ENCODE results near the gene FOXO6. TPM values are rescaled to one million over a fixed set of nuclear protein-coding genes. Genes with fewer than 3 reads are reported as not detected.

FOXO6 gene
- total RNA-seq, 1 experiment from 2014 or later, result 0.59 TPM

GRCh38 chr1:41343790-41344699, 17.2 kb upstream of the FOXO6 start:
- Histone ChIP-seq H3K27me3 (replicated peaks; ENCODE audit: control insufficient read depth, insufficient read depth, low read length) (no peaks in the 10 kb centered on the region), H3K36me3 (ENCODE audit: control insufficient read depth, insufficient read depth, low read length) (no peaks in the 10 kb centered on the region), H3K4me1 (no peaks in the 10 kb centered on the region), H3K4me3 (ENCODE audit: low read depth, low read length) (no peak overlapping the region), H3K9me3 (no peaks in the 10 kb centered on the region)
- TF ChIP-seq CTCF (IDR thresholded peaks at IDR 0.05; ENCODE audit: insufficient read depth in 1 of 2, low read depth in 1 of 2, low read length in 1 of 2, severe bottlenecking in 1 of 2, unreplicated experiment in 1 of 2), result no peak
- ChIA-PET POLR2A (no interaction called here), CTCF (no interaction called here)
- Mint-ChIP-seq H3K36me3 (ENCODE audit: insufficient read depth, unreplicated experiment) (no peaks in the 10 kb centered on the region), H3K27me3 (ENCODE audit: insufficient read depth, unreplicated experiment) (no peaks in the 10 kb centered on the region), H3K4me1 (ENCODE audit: low read depth, unreplicated experiment) (no peaks in the 10 kb centered on the region), H3K9me3 (ENCODE audit: unreplicated experiment) (peaks cover 4% of the 10 kb centered on the region), H3K4me3 (ENCODE audit: unreplicated experiment) (no peak overlapping the region), H3K27ac (ENCODE audit: unreplicated experiment) (no peak overlapping the region)
- intact Hi-C loops (cut with micrococcal nuclease; ENCODE audit: unreplicated experiment), result no loop called here
- no peak for DNase-seq
- no TSS peak for BruUV-seq (replicated peaks)

- Histone ChIP-seq H3K9me3 (no peaks in the 10 kb centered on the region), H3K4me3 (ENCODE audit: low read depth, low read length) (no peak overlapping the region), H3K4me1 (no peaks in the 10 kb centered on the region), H3K27me3 (replicated peaks; ENCODE audit: control insufficient read depth, insufficient read depth, low read length) (no peaks in the 10 kb centered on the region), H3K36me3 (ENCODE audit: control insufficient read depth, insufficient read depth, low read length) (no peaks in the 10 kb centered on the region)
- H3K4me3 Mint-ChIP-seq (ENCODE audit: unreplicated experiment), result no peak overlapping the region
- no peaks in the 10 kb centered on the region for H3K36me3 Mint-ChIP-seq (ENCODE audit: insufficient read depth, unreplicated experiment)
- no peak overlapping the region for H3K27ac Mint-ChIP-seq (ENCODE audit: unreplicated experiment)
- POLR2A ChIA-PET, result no interaction called here
- intact Hi-C loops (cut with micrococcal nuclease; ENCODE audit: unreplicated experiment), result no loop called here
- no peaks in the 10 kb centered on the region for H3K9me3 Mint-ChIP-seq (ENCODE audit: unreplicated experiment)
- TF ChIP-seq CTCF (IDR thresholded peaks at IDR 0.05; ENCODE audit: insufficient read depth in 1 of 2, low read depth in 1 of 2, low read length in 1 of 2, severe bottlenecking in 1 of 2, unreplicated experiment in 1 of 2), result no peak
- DNase-seq, result no peak
- CTCF ChIA-PET, result no interaction called here
- no TSS peak for BruUV-seq (replicated peaks)
- H3K4me1 Mint-ChIP-seq (ENCODE audit: low read depth, unreplicated experiment), result no peaks in the 10 kb centered on the region
- H3K27me3 Mint-ChIP-seq (ENCODE audit: insufficient read depth, unreplicated experiment), result no peaks in the 10 kb centered on the region
Measured at GRCh38 chr1:41344708-41345159, 16.5 kb upstream of the FOXO6 start.

- Histone ChIP-seq H3K36me3 (ENCODE audit: control insufficient read depth, insufficient read depth, low read length) (no peaks in the 10 kb centered on the region), H3K27me3 (replicated peaks; ENCODE audit: control insufficient read depth, insufficient read depth, low read length) (no peaks in the 10 kb centered on the region), H3K4me1 (no peaks in the 10 kb centered on the region), H3K9me3 (no peaks in the 10 kb centered on the region), H3K4me3 (ENCODE audit: low read depth, low read length) (no peak overlapping the region)
- H3K4me1 Mint-ChIP-seq (ENCODE audit: low read depth, unreplicated experiment), result no peaks in the 10 kb centered on the region
- POLR2A ChIA-PET, result no interaction called here
- CTCF ChIA-PET, result interaction anchor here (0.6 kb wide), 1 partner anchor 55 kb away, joined by 3 read pairs; no protein-coding TSS in a partner anchor
- no peaks in the 10 kb centered on the region for H3K9me3 Mint-ChIP-seq (ENCODE audit: unreplicated experiment)
- no peaks in the 10 kb centered on the region for H3K36me3 Mint-ChIP-seq (ENCODE audit: insufficient read depth, unreplicated experiment)
- H3K4me3 Mint-ChIP-seq (ENCODE audit: unreplicated experiment), result no peak overlapping the region
- H3K27ac Mint-ChIP-seq (ENCODE audit: unreplicated experiment), result no peak overlapping the region
- intact Hi-C loops (cut with micrococcal nuclease; ENCODE audit: unreplicated experiment), result no loop called here
- H3K27me3 Mint-ChIP-seq (ENCODE audit: insufficient read depth, unreplicated experiment), result no peaks in the 10 kb centered on the region
- DNase-seq, result no peak
- no peak for TF ChIP-seq CTCF (IDR thresholded peaks at IDR 0.05; ENCODE audit: insufficient read depth in 1 of 2, low read depth in 1 of 2, low read length in 1 of 2, severe bottlenecking in 1 of 2, unreplicated experiment in 1 of 2)
- BruUV-seq (replicated peaks), result no TSS peak
Measured at GRCh38 chr1:41345434-41346075, 15.7 kb upstream of the FOXO6 start.
